MM.1S (cell line): Measurements from ENCODE around the gene SLC44A1.

ENCODE experiments used
- DNase-seq: peaks from one replicate; pipeline ENCODE4 v3.0.0-alpha.2; 2015
- H2AFZ ChIP-seq: fragments of 300-600 bp; sonication (generic); 2 replicates; pipeline ENCODE4 v1.6.0; 2016; ENCODE audit warnings: antibody characterized with exemption, low read length
- H3F3A ChIP-seq: fragments of 300-600 bp; sonication (generic); 2 replicates; pipeline ENCODE4 v1.6.1; 2016; ENCODE audit warnings: mild to moderate bottlenecking, antibody characterized with exemption, low read length, moderate library complexity, mixed read lengths; ENCODE audit not compliant: insufficient read depth
- H3K27ac ChIP-seq: fragments of 300-600 bp; sonication (generic); 2 replicates; pipeline ENCODE4 v1.5.1; 2016; ENCODE audit warnings: mild to moderate bottlenecking, low read length
- H3K27me3 ChIP-seq: fragments of 300-600 bp; sonication (generic); replicated peaks from 2 replicates; pipeline ENCODE4 v1.6.0; 2016; ENCODE audit warnings: low read length; ENCODE audit not compliant: insufficient read depth
- H3K36me3 ChIP-seq: fragments of 300-600 bp; sonication (generic); replicated peaks from 2 replicates; pipeline ENCODE4 v1.6.1; 2016; ENCODE audit warnings: mild to moderate bottlenecking, low read length, mixed read lengths; ENCODE audit not compliant: insufficient read depth
- H3K4me1 ChIP-seq: fragments of 300-600 bp; sonication (generic); 2 replicates; pipeline ENCODE4 v1.6.1; 2016; ENCODE audit warnings: low read length, mixed read lengths
- H3K4me2 ChIP-seq: fragments of 300-600 bp; sonication (generic); 2 replicates; pipeline ENCODE4 v1.6.0; 2016; ENCODE audit warnings: low read depth, low read length
- H3K4me3 ChIP-seq: fragments of 300-600 bp; sonication (generic); 2 replicates; pipeline ENCODE4 v1.5.1; 2016; ENCODE audit warnings: low read length, mixed read lengths
- H3K79me2 ChIP-seq: fragments of 300-600 bp; sonication (generic); 2 replicates; pipeline ENCODE4 v1.6.1; 2016; ENCODE audit warnings: mixed run types, low read length, mixed read lengths
- H3K9ac ChIP-seq: fragments of 300-600 bp; sonication (generic); 2 replicates; pipeline ENCODE4 v1.6.1; 2016; ENCODE audit warnings: low read length, mixed read lengths
- H3K9me2 ChIP-seq: fragments of 300-600 bp; sonication (generic); replicated peaks from 2 replicates; pipeline ENCODE4 v1.6.1; 2016; ENCODE audit warnings: mild to moderate bottlenecking, low read length, mixed read lengths; ENCODE audit not compliant: insufficient read depth
- H3K9me3 ChIP-seq: fragments of 300-600 bp; sonication (generic); replicated peaks from 2 replicates; pipeline ENCODE4 v1.6.1; 2016; ENCODE audit warnings: mild to moderate bottlenecking, low read length, mixed read lengths; ENCODE audit not compliant: insufficient read depth
- H4K20me1 ChIP-seq: fragments of 300-600 bp; sonication (generic); 2 replicates; pipeline ENCODE4 v1.6.1; 2016; ENCODE audit warnings: mild to moderate bottlenecking, low read length, moderate library complexity, mixed read lengths; ENCODE audit not compliant: insufficient read depth
- CTCF ChIP-seq: fragments of 300-600 bp; sonication (generic); IDR thresholded peaks from 2 replicates; pipeline ENCODE4 v1.5.1; 2016; ENCODE audit warnings: antibody characterized with exemption, low read length, mixed read lengths
- EZH2 ChIP-seq: fragments of 300-600 bp; sonication (generic); optimal IDR thresholded peaks from 2 replicates; pipeline ENCODE3; 2017; ENCODE audit warnings: low read depth, mild to moderate bottlenecking, antibody characterized with exemption, low read length, mixed read lengths
- EZH2phosphoT487 ChIP-seq: fragments of 300-600 bp; sonication (generic); IDR thresholded peaks from 2 replicates; pipeline ENCODE4 v1.6.1; 2018; ENCODE audit warnings: antibody characterized with exemption, low read length

Gene SLC44A1

GRCh38 chr9:105439428-105439827, 195.0 kb downstream of the SLC44A1 start:
- Histone ChIP-seq H3K4me2 (no peak overlapping the region), H2AFZ (no peak overlapping the region), H3K36me3 (no peaks in the 10 kb centered on the region), H3K9ac (no peak overlapping the region), H3K27me3 (no peaks in the 10 kb centered on the region), H3K79me2 (no peaks in the 10 kb centered on the region), H3K4me3 (no peak overlapping the region), H3K9me2 (no peaks in the 10 kb centered on the region), H3K27ac (no peak overlapping the region), H4K20me1 (no peaks in the 10 kb centered on the region), H3F3A (no peaks in the 10 kb centered on the region), H3K9me3 (no peaks in the 10 kb centered on the region), H3K4me1 (no peaks in the 10 kb centered on the region)
- no peak for DNase-seq
- no peak for TF ChIP-seq CTCF

GRCh38 chr9:105441616-105442160, 197.2 kb downstream of the SLC44A1 start:
- H3F3A ChIP-seq: no peaks in the 10 kb centered on the region
- H2AFZ ChIP-seq: no peak overlapping the region
- no peaks in the 10 kb centered on the region for H3K4me1 ChIP-seq
- H3K9me2 ChIP-seq: no peaks in the 10 kb centered on the region
- no peak overlapping the region for H3K27ac ChIP-seq
- no peaks in the 10 kb centered on the region for H3K36me3 ChIP-seq
- H3K4me3 ChIP-seq: no peak overlapping the region
- H3K79me2 ChIP-seq: no peaks in the 10 kb centered on the region
- no peaks in the 10 kb centered on the region for H3K27me3 ChIP-seq
- H3K9me3 ChIP-seq: no peaks in the 10 kb centered on the region
- TF ChIP-seq EZH2phosphoT487: no peak
- no peak for TF ChIP-seq CTCF
- TF ChIP-seq EZH2: no peak
- no peaks in the 10 kb centered on the region for H4K20me1 ChIP-seq
- no peak for DNase-seq
- no peak overlapping the region for H3K9ac ChIP-seq
- no peak overlapping the region for H3K4me2 ChIP-seq

GRCh38 chr9:105443121-105443520, 198.7 kb downstream of the SLC44A1 start:
- H3K79me2 ChIP-seq: no peaks in the 10 kb centered on the region
- H3K4me2 ChIP-seq: no peak overlapping the region
- no peak overlapping the region for H2AFZ ChIP-seq
- H3K27ac ChIP-seq: no peak overlapping the region
- no peak overlapping the region for H3K9ac ChIP-seq
- no peaks in the 10 kb centered on the region for H3K9me2 ChIP-seq
- H4K20me1 ChIP-seq: no peaks in the 10 kb centered on the region
- H3K9me3 ChIP-seq: no peaks in the 10 kb centered on the region
- no peaks in the 10 kb centered on the region for H3K36me3 ChIP-seq
- H3F3A ChIP-seq: no peaks in the 10 kb centered on the region
- no peaks in the 10 kb centered on the region for H3K4me1 ChIP-seq
- DNase-seq: no peak
- TF ChIP-seq CTCF (no peak), EZH2phosphoT487 (no peak), EZH2 (no peak)
- no peak overlapping the region for H3K4me3 ChIP-seq
- no peaks in the 10 kb centered on the region for H3K27me3 ChIP-seq
